GM19351 (cell line): ENCODE results near the gene NCBP3.

ENCODE experiments used
- ATAC-seq: cut with Tn5 transposase; IDR thresholded peaks from one replicate; pipeline ENCODE4 v1.9.1; 2021; ENCODE audit warnings: mild to moderate bottlenecking, moderate library complexity; ENCODE audit not compliant: unreplicated experiment

The NCBP3 gene

DNA sequence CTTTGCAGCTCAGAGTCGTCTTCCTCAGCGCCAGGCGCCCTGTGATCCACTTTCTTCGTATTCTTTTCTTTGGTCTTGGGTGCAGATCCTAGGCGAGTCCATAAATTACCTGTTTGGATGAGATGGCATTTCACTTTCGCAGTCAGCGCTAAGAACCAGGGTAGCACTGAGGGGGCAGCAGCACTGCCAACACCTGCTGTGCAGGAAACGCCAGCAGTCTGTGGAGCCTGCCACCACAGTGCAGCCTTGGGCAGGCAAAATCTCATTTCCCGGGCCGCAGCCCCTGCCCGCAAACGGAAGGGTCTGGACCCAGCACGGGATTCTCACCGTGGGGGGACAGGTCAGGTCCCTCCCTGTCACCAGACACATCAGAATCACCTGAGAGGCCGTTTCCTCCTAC is 32.9 kb downstream of the NCBP3 start:
- ATAC-seq = no peak

DNA sequence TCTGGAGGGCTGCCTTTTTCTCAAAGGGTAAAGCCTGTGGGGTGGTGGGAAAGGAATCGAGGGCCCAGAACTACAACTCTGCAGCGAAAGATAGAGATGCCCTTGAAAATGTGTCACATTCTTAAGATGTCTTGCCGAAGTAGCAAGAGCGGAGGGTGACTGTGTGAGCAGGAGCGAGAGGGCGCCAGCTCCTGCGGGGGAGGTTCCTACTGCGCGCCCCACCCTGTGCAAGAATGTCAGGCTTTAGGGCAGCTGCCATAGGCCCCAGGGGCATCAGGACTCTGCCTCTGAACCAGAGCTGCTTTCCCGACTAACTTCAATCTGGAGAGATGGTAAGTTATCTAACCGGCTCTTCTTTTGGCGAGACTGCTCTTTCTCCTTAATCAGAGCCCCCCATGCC is 33.3 kb downstream of the NCBP3 start:
- no peak for ATAC-seq

DNA sequence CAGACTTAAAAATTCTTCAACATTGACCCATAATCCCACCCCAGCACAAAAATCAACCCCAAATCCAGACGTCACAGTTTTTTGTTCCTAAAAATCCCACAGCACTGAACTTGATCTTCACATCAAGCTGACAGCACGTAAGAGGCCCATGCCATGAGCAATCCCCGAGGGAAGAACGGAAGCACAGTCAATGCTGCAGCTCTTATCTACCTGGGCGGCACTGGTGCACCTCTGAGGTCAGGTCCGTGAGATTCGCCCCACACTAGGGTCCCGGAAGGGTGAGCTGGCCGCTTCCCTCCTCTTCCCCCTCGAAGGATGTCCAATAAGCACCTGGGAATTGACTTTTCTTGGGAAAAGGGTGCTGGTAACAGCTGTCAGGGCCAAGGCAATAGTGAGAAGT is 33.8 kb downstream of the NCBP3 start:
- ATAC-seq = no peak

DNA sequence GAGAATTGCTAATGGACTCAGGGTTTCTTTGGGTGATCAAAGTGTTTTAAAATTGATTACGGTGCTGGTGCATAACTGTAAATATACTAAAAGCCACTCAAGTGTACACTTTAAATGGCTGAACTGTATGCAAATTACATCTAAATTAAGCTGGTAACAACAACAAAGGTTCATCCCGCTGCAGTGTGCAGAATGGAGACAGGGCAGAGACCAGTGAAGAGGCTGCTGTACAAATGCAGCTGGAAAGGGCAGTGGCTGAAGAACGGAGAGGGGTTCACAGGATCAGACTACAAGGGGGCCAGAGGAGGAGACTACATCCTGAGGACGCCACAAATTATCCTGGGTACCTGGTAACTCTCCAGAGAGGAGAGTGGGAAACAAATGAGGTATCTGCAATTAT is 36.0 kb downstream of the NCBP3 start:
- ATAC-seq = no peak

DNA sequence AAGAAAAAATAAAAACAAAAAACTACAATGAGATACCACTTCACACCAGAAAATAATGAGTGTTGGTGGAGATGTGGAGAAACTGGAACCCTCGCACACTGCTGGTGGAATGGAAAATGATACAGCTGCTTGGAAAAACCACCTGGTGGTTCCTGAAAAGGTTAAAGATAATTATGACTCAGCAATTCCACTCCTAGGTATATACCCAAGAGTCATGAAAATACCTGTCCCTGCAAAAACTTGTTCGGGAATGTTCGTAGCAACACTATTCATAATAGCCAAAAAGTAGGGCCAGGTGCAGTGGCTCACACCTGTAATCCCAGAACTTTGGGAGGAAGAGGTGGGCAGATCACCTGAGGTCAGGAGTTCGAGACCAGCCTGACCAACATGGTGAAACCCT is 36.9 kb downstream of the NCBP3 start:
- no peak for ATAC-seq

DNA sequence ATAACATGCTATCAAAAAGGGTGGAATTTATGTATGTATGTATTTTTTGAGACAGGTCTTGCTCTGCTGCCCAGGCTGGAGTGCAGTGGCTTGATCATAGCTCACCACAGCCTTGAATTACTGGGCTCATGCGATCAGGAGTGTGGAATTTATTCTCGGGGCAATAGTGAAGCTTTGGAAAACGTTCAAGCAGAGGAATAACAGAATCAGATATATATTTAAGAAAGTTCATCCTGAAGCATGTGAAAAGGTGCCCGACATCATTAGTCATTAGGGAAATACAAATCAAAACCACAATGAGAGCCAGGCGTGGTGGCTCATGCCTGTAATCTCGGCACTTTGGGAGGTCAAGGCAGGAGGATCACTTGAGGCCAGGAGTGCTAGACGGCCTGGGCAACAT is 37.3 kb downstream of the NCBP3 start:
- no peak for ATAC-seq

DNA sequence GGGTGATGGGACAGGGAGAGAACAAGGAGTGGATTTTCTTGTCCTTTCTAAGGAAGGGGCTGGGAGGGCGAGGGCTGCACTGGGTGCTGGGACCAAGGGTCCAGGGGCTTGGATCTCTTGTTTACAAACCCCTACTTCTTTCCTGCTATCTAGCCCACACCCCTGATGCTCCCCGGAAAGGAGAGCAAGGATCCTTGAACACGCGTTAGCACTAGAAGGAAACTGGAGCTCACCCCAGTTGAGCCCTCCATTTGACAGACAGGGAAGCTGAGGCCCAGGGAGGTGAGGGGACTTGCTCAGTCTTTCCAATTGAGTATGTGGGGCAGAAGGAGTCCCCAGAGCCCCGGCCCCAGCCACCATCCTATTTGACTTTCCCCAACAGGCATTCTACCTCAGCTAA is 40.5 kb downstream of the NCBP3 start:
- no peak for ATAC-seq

DNA sequence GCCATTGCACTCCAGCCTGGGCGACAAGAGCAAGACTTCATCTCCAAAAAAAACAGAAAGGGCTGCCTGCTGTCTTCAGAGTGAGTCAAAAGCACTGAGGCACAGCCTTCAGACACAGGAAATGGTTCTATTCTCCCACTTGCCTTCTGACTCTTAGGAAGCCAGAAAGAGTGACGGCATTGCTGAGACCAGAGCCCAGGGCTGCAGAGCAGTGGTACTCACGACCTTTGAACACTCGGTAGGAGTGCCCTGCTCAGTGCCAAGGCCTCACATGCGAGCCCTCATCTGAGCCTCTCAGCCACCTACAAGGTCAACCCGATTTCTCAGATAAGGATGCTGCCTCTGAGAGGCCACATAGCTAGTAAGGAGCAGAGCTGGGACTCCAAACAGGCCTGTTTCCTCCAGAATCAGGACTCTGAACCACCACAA is 41.5 kb downstream of the NCBP3 start:
- peak; percentile 67 for ATAC-seq

DNA sequence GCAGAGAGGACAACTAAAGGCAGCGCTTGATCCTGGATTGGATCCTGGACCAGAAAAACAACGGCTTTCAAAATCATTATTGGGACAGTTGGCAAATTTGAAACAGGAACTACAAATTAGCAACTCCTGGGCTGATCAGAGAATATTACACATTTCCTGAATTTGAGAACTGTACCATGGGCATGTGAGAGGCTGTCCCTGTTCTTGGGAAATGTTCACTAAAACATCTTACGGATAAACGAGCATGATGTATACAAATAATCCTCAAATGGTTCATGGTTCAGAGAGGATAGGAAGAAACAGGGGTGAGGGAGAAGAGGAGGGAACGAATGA is 42.8 kb downstream of the NCBP3 start:
- no peak for ATAC-seq

DNA sequence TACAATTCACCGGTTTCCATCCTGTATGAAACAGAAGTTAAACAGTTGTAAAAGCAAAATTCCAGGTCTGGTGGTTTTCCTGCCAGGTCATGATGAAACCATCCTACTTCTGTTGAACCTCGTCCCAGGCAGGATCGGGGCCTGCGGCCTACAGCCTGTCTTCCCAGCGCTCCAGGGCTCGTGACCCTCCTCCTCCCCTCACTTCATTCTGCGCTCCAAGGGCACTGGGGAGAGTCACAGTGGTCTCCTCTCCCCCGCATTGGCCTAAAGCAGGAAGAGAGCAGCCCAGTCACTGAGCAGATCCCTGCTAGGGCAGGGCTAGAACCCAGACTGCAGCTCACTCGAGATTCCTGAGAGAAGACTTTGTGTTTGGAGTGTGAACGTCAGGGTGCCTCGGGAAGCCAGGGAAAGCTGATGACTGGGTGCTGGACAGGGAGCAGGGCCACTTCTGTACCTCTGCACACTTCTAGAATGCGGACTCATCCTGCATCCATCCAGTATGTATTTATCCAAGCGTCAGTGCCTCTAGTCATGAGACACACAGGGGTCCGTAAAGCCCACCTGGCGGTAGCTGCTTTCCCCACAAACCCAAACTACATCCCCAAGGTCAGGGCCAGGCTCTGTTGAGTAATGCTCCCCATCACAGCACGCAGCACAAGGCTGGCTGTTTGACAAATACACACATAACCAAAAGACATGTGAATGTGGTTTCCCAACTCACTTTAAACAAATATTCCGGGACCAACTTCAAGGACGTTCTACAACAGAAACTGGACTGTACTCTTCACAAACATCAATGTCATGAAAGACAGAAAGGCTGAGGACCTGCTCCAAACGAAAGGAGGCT is 43.4 kb downstream of the NCBP3 start:
- ATAC-seq = no peak

DNA sequence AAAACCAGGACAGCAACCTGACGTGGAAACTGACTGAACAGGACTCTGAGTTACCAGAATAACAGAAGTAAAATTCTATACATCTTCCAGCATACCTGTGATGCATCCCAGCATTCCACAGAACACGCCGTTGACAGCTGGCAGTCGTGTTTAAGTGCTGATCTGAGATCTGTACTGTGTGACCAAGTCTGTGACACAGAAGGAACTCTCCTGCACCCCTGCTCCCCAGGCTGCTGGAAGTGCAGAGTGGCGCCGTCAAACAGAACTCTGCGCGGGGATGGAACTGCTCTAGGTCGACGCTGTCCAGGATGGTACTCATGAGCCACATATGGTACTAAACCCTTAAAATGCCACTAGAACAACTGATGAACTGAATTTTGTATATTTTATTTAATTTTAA is 44.3 kb downstream of the NCBP3 start:
- ATAC-seq = no peak

DNA sequence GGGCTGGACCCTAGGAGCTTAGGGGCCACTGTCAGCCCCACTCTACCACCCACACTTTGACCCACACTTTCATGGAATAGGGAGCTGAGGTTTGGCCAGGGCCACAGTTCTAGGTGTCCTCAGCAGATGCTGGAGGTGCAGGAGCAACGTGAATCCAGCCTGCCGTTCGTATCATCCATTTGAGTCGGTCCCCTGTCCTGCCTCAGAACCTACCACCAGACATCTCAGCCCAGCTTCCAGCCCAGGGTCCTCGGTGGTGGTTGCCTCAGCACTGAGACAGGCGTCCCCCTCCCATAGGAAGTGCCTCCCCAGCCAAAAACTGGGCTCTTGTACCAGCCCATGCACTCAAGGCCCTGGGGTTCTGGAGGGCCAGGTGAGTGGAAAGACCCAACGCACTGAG is 44.7 kb downstream of the NCBP3 start:
- no peak for ATAC-seq

DNA sequence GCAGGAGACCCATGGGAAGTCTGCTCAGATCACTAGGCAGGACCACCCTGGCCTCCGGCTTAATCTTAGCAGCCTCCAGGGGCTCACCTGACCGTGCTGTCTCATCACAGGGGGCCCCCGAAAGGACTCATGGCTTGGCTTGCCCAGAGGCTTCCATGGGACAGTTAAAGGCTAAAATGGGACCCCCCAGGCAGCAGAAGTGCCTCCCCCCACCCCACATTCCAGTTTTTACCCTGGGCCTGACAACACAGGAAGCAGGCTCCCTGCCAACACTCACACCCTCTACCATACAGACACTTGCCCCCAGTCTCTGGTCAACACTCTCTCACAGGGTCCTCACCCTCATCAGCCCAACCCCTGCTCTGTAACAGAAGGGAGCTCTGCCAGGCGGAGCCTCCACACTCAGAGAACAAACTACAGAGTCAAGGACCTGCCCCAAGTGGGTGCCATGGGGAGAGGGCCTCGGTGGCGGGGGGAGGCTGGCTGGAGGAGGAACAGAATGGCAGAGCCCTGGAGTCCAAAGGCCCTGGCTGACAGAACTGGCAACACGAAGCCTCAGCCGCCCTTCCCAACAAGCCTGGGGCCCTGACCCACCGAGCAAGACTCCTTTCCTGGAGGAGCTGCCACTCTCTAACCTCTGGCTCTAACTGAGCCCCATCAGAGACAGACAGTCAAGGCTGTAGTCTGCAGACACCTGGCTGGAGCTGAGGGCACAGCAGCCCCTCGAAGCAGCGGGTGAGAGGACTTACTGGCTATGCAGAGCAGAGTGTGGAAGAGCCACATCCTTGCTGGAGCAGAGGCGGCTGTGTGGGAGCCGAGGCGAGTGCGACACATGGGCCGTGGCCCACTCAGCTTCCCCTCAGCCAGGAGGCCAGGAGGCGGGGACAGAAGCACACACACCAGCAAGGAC is 45.4 kb downstream of the NCBP3 start, which contains the start of gene ITGAE:
Gene ITGAE, minus strand, starts transcription at position 827 of the 910 bp plus-strand sequence. Its CDS starts 44 bp downstream, at position 783.
- no peak for ATAC-seq

DNA sequence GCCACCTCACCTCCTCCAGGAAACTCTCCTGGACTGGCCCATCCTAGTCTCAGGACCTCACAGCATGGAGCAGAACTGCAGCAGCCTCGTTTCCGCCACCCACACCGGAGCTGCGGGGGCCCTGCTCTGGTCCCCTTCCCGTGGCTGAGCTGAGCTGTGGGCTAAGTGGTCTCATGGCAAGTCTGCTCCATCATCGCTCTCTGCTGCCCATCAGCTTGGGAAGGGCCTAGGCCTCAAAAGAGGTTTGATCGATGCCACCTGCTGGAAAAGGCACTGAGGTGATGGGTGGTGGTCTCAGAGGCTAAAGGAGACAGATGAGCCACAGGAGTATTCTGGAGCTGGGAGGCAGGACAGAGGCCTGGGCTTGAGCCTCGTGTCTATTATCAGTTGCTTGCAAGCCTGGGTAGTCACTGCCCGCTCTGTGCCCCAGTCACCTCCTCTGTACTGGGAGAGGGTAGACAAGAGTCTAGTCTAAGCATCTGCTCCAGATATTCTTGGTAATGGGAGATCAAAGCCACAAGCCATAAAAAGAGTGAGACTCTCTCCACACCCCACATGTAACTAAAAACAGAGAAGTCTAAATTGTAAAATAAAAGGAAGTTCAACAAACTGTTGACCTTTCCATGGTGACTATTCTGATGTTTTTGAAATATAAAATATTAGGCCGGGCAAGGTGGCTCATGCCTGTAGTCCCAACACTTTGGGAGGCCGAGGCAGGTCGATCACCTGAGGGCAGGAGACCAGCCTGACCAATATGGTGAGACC is 46.7 kb downstream of the NCBP3 start:
- no peak for ATAC-seq

DNA sequence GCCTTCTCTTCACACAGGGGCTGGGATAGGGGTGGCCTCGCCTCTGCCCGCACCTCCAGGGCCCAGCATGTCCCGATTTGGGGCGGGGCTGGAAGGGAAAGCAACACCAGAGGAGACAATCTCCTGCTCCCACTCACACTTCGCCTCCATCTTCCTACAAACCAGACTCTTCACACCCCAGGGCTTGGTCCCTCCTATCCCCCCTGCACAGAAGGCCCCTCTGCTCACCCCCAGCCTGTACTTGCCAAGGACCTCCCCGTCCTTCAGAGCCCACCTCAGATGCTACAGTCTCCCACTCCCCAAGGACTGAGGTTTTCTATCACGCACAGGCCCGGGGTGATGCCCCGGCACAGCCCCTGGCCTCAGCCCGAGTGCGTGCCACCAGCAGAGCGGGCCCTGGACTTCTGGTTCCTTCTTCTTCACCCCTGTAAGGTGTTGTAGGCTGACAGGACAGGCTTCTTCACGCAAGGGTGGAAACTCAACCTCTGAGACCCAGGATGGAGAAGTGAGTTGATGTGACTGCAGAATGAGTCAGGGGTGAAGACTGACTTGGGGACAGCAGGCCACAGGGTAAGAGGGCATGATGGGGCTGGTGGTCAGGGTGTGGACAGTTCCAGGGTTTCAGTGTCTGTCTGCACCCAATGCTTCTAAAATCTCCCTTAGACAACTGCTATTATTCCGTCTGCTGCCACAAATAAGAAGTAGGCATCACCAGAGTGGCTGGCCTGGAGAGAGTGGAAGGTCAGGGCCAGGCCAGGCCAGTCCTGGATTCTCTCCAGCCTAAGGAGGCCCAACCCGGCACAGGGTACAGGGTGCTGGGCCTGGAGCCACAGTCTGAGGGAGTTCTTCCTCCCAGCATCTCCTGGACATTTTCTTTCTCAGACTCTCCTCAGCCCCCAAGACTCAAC is 47.5 kb downstream of the NCBP3 start:
- no peak for ATAC-seq

DNA sequence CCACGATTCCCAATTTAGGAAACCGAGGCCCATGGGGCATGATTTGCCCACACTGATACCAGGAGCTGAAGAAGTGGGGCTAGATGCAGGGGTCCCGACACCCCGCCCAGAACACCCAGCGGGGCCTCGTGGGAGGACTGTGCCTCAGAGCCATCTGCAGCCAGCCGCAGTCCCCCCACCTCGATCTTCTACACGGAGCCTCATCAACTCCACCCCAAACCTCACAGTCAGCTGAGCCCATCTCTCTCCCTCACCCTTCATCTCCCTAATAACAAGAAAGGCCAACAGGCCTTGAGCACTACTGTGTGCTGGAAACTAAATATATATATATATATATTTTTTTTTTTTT is 49.2 kb downstream of the NCBP3 start:
- ATAC-seq = peak; percentile 40

DNA sequence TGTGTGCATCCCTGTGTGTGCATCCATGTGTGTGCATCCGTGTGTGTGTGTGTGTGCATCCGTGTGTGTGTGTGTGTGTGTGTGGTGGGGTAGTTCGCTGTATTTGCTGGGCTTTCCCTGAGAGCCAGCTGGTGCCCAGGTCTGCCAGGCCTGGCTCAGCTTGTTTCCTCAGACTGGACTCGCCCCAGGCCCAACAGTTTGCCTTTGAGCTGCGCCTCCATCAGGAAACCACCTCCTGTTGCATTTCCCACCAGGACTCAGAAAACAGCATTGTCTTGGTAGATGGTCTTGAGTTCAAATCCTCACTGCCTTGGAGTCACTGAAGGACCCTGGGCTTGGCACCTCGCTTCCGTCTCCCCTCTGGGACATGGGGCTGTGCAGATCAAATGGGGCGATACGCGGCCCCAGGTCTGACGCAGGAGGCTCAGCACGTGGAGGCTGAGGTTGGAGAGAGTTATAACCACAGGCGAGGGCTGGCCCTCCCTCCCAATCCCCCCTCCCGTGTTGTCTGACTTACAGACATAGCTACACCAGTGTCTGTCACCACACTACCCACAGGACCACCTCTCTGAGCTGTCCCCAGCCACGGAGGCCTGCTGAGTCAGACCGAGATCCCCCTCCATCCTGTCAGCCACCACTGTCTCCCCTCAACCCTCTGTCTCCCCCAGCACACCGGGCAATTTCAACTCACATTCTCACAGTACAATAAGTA is 49.8 kb downstream of the NCBP3 start:
- ATAC-seq = peak; percentile 81

DNA sequence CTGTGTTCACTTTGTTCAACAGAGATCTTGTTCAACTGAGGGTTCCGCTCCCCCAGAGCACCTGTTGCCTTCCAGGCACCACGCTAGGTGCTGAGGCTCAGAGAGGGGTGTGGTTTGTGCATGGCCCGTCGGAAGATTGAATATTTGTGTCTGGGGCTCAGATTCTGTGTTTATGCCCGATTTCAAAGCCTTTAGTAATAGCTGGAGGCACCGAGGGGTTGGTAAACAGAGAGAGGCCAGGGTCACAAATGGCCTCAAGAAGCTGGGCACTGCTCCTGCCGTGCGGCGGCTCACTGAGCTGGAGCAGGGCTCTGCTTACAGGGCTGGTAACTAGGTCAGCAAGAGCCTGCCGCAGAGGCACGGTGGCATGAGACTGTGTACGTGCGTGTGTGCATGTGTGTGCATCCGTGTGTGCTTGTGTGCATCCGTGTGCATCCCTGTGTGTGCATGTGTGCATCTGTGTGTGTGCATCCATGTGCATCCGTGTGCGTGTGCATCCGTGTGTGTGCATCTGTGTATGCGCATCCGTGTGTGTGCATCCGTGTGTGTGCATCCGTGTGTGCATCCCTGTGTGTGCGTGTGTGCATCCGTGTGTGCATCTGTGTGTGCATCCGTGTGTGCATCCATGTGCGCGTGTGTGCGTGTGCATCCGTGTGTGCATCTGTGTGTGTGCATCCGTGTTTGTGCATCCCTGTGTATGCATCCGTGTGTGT is 50.5 kb downstream of the NCBP3 start:
- ATAC-seq = no peak
